ENCODE results near the gene EFHB.
"Not testable (repeated sequence)": the region's sequence is repeated elsewhere in the genome, so short reads cannot be mapped to it uniquely, and the experiment has no call there.

EFHB gene, protein sequence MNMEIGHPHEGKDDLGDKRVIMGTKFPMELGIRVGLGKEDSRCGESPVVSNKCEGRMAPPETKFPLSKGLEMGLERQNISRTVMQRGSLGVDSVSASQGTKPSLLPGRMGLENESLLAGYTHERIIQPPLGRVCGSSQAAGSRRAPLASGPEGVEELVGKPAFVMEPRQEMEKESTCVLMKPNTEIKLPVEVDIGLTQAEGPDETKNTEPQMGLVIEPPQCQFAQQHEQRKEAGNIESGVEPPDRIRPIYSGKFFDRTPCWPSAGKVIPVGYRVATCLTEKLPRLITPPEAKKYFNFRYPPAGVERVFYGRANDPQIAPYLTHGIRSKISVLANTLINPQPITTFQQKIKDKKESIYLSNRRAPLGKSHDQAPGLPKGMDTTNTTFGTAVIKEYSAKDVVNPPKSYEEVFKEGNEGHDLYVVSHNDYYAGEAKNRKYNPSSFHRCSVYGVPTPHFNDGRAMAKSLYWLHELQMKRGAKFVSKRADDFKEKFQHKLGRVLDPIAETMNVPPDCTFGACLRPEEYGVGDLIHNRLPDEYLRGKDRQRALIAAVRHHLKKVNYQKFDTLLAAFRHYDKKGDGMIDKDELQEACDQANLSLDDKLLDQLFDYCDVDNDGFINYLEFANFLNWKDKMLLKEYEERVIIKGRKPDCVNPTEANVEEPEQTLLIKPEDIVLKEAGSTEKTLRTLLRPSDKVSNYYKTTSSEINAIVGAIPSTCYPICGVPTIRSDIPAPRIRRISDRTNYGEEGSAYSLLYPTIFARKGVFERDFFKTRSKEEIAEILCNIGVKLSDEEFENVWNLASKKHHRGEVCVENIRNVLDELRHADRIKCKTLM

DNA sequence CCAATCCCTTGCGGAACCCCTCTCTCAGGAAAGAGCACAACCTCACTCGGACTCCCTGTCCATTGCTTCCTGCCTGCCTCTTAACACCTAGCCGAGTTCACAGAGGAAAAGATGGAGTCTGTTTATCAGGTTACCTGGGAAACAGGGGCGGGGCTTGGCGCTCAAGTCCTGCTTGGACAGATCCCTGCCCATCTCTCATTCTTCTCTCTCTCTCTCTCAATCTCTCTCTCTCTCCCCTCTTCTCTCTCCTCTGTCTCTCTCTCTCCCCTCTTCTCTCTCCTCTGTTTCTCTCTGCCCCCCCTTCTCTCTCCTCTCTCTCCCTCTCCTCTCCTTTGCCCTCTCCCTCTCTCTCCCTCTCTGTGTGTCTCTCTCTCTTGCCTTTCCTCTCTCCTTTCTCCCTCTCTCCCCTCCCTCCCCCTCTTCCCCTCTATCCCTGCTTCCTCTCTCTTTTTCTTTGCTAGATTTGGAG is at the start of gene EFHB:
Gene EFHB, minus strand, starts transcription at position 120 of the 469 bp plus-strand sequence. CDS start 199 bp downstream, outside the sequence.
- no peak for DNase-seq (ENCODE audit: insufficient read length, low spot score)
- FAIRE-seq: no peak

DNA sequence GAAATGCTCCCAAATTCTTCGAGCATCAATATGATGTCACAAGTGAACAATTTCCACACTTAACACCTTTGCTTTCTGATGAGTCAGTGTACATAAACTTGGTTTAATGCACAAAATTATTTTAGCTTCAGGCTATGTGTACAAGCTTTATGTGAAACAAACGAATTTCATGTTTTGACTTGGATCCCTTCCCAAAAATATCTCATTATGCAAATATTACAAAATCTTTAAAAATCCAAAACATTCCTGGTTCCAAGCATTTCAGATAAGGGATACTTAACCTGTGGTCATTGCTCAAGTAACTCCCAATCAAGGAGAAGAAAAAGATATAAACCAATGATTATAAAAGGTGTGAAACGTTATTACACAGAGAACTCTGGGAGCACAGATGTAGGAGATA is 38.0 kb upstream of the EFHB start:
- FAIRE-seq: no peak
- DNase-seq (ENCODE audit: insufficient read length, low spot score): no peak

DNA sequence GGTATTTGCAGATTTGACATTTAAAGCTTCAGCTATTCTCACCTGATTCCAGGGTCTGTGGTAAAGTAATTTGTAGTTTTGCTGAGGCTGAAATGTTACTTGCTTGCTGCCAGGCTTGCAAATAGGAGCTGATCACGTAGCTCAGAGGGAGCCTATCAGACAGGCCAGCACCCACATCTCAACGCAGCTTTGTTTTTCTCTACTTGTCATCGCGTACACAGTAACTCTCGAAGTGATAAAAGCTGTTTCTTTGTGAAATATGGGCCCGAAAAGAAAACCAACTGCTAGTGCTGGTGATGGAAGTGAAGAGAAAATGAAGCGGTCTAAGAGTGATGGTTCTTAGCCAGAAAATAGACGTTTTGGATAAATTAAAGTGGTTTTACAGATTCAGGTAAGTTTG is 36.3 kb upstream of the EFHB start:
- DNase-seq (ENCODE audit: insufficient read length, low spot score) (no peak), FAIRE-seq (no peak)

DNA sequence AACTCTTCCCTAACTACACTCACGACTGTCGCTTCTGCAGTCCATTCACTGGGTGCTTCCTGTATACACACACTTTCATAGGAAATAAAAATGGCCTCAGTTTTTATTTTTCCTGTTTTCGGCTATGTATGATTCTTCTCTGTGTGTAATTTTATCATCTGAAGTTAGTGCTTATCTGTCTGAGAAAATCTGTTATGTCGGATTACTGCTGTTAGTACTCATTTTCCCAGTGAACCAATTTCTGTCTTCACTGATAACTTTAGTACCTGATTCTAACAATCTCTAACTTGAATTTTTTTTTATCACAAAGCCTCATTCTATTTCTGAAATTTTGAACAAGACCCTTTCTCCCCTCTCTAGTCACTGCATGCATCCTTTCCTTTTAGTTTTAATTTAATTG is 33.8 kb upstream of the EFHB start:
- no peak for DNase-seq (ENCODE audit: insufficient read length, low spot score)
- FAIRE-seq: no peak

DNA sequence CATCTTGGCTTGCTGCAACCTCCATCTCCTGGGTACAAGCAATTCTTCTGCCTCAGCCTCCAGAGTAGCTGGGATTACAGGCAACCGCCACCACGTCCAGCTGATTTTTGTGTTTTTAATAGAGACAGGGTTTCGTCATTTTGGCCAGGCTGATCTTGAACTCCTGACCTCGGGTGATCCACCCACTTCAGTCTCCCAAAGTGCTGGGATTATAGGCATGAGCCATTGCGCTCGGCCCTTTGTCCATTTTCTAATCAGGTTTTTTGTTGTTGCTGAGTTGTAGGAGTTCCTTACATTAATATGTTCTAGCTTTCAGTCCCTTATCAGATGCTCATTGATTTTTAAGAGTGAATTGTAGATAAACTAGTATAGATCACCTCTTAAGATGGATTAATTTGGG is 33.2 kb upstream of the EFHB start:
- no peak for DNase-seq (ENCODE audit: insufficient read length, low spot score)
- no peak for FAIRE-seq

DNA sequence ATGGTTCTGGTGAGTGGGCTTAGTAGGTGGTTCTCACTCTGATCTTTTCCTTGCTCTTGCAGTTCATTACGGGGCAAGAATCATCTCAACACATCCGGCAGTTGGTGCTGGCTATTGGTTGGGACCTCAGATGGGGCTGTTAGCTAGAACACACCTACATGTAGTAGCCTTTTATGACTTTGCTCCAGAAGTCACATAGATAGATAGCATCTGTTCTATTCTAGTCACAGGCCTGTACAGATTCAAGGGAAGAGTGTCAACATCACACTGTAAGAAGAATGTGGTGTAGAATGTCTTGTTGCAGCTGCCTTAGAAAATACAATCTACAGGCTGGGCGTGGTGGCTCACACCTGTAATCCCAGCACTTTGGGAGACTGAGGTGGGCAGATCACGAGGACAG is 27.9 kb upstream of the EFHB start:
- no peak for FAIRE-seq

DNA sequence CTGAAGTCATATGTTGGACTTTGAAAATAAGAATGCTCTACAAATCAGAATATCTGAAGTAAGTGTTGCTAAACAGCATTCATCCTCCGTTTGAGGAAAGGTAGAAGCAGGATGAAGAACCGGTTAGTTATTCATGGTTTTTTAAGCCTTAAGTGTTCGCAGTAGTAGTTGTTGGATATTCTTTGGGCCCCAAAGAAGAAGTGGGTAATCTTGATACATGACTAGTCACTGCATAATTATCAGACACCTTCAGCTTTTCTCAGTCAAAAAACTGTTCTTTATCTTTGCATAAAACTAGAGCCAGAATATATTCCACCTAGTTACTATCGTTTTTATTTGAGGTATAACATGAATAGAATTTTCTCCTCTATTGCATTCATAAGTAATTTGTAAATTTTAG is 26.7 kb upstream of the EFHB start:
- DNase-seq (ENCODE audit: insufficient read length, low spot score): no peak
- FAIRE-seq: no peak

More for the DNA sequence above, 27.9 kb upstream of the EFHB start:
- DNase-seq (ENCODE audit: insufficient read length, low spot score): no peak

DNA sequence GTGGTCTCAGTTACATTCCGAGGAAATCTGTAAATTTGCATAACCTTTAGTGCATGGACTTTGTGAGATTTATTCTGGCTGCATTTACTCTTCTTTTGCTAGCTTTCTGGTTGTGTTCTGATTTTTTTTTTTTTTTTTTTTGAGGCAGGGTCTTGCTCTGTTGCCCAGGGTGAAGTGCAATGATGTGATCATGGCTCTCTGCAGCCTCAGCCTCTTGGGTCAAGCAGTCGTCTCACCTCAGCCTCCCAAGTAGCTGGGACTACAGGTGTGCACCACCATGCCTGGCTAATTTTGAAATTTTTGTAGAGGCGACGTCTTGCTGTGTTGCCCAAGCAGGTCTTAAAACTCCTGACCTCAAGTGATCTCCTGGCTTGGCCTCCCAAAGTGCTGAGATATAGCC is 25.5 kb upstream of the EFHB start:
- FAIRE-seq: no peak

DNA sequence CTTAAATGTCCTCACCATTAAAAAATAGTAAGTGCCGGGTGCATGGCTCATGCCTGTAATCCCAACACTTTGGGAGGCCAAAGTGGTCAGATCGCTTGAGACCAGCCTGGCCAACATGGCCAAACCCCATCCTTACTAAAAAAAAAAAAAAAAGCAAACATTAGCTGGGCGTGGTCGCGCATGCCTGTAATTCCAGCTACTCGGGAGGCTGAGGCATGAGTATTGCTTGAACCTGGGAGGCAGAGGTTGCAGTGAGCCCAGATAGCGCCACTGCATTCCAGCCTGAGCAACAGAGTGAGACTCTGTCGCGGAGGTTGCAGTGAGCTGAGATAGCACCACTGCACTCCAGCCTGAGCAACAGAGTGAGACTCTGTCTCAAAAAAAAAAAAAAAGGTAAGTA is 23.3 kb upstream of the EFHB start:
- not testable (repeated sequence) for FAIRE-seq; DNase-seq (ENCODE audit: insufficient read length, low spot score)

More for the DNA sequence above, 25.5 kb upstream of the EFHB start:
- no peak for DNase-seq (ENCODE audit: insufficient read length, low spot score)

DNA sequence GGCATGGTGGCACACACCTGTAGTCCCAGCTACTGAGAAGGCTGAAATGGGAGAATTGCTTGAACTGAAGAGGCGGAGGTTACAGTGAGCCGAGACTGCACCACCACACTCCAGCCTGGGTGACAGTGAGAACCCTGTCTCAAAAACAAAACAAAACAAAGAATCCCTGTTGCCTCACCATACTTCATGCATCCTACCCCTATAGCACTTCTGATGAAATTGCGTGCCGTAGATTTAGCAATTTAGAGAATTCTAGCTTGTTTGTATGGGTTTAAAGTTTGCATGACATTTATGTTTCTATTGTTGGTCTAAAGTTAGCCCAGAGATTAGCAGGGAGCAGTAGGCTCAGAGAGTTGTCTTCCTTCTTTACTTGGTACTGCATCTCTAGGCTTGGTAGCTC is 20.7 kb upstream of the EFHB start:
- FAIRE-seq: no peak
- no peak for DNase-seq (ENCODE audit: insufficient read length, low spot score)

DNA sequence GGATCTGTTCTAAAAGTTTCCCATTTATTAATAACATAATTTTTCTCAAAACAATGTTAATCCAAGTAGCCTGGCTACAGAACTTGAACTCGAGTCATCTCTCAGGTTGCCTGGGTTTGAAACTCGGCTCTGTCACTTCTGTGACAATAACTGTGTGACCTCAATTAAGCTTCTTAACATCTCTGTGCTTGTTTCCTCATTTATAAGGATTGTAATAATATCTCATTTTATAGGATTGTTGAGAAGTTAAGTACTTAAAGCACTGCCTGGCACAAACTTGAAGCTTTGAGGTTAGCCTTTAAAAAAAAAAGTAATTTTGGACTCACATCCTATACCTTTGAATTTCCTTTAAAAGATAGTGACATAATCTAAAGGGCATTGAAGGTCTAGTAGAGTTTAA is 16.3 kb upstream of the EFHB start:
- FAIRE-seq: no peak
- no peak for DNase-seq (ENCODE audit: insufficient read length, low spot score)

DNA sequence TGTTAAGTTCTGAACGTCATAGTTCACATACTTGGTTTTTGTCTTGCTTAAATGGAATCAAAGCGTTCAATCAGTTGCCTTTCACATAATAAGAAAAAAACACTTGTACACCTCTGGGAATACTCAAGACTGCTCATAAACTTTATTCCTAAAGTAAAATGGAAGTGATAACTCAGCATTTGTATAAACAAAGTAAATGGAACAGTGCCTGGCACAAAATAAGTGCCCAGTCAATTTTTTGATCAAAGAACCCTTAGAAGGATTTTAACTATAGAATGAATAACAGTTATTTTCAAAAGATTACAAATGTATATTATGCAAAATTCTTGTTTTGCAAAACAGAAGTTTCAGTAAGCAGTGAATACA is 14.2 kb upstream of the EFHB start:
- DNase-seq (ENCODE audit: insufficient read length, low spot score) (no peak), FAIRE-seq (no peak)

DNA sequence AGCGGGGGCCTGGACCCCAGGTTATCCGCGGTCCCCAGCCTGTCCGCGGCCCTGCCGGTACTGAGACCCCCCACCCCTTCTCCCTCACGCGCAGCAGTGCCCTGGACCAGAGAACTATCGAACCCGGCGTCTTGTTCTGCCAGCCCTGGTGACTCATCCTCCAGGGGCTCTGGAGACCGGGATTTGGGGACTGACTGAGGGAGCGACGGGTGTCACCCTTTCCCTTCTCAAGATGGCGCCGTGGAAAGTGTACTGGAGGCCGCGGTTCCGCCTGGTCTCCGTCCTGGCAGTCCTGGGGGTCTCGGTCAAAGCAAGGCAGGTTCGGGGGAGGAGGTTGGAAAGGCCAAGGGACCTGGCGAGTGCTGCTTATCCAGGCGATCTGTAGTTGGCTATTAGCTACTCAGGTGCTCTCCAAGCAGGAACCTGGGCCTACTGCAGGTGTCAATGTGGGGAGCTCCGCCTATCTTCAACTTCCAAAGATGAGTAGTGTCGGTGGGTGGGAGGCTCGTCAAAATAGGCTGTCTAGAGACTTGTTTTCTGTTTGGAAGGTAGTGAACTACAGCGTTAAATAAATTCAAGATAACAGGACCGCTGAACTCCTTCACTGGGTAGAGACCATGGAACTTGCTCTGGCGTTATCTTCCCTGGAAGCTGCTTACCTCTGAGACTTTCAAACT is 13.7 kb upstream of the EFHB start:
- peak; percentile 76 for FAIRE-seq

DNA sequence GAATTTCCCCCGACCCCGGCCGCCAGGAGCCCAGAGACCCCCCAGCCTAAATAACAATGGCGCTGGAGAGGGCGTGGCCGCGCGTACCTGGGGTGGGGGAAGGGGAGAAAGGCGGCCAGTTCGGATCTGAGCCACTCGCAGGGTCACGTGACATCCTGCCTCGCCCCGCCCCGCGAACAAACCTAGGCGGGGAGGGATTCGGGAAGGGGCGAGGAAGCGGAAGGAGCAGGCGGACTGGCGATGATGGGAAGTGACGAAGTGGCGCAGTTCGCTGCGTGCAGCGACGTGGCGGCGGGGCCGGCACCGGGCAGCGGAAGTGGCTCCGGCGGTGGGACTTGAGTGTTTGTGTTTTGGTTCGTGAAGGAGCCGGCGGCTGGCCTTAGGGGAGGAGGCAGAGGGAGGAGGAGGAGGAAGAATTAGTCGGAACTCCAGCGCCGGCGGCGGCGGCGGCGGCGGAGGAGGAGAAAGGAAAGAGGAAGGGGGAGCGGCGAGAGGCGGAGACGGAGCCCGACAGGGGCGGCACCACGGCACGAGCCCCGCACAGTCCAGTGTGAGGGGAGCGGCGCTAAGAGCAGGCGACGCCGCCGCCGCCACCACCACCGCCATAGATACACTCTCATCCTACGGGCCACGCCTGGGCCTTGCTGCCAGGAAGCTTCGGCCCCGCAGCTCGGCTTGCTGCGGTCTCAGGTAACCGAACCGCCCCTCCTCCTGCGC is 13.0 kb upstream of the EFHB start, which contains the start of gene RAB5A:
Gene RAB5A, plus strand, starts transcription at position 266 of the 717 bp plus-strand sequence. CDS start 3,802 bp downstream, outside the sequence.
- DNase-seq (ENCODE audit: insufficient read length, low spot score) (peak; percentile 87), FAIRE-seq (peak; percentile 99)

More for the DNA sequence above, 13.7 kb upstream of the EFHB start:
- no peak for DNase-seq (ENCODE audit: insufficient read length, low spot score)

DNA sequence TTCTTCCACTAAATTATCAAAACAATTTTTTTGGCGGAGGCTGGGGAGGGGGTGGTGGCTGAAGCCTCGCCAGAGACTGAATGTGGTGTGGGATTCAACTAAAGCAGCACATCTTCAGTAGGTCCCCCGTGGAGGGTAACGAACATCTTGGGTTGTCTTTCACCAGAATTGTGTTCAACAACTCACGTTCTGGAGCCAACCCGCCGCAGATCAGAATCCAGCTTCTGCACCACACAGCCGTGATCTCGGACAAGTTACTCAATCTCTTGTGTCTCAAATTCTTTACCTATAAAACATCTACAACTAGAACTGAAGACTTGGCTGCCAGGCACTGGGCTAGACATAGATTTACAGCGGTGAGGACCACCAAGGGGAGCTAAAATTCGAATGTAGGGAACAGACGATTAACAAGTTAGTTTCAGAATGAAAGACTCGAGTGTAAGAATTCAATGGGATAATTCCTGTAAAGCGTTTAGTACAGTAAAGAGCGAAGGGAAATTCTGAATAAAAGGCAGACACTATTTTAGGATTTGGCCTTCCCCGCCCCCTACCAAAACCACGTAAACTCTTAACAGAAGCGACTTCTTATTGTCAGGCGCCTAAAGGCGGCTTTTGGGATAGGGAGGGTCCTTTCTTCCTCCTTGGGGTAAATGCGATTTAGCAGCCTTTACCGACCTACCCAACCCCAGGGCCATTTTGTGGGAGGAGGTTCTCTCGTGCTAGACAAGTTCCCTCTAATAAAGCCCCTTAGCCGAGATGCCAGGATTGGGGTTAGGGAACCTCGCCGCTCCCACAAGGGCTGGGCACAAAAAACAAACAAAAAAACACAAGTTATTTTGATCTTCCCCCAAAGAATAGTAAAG is 12.2 kb upstream of the EFHB start:
- no peak for FAIRE-seq
- no peak for DNase-seq (ENCODE audit: insufficient read length, low spot score)

DNA sequence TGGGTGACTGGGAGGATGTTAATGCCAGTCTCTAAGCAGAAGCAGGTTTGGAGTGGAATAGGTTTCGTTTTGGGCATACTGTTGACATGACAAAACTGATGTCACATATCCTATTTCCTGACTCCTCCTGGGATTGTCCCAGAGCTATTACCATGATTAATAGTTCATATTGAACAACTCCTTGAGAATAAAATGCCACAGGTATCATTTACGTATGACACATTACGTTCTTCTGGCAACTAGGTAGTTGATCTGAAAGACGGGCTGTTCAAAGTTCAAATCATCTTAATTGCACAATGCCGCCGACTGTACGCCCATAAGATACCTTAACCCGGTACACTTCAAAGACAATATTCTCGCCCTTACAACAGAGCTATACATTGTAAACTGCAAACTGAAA is 11.5 kb upstream of the EFHB start:
- FAIRE-seq (no peak), DNase-seq (ENCODE audit: insufficient read length, low spot score) (no peak)

DNA sequence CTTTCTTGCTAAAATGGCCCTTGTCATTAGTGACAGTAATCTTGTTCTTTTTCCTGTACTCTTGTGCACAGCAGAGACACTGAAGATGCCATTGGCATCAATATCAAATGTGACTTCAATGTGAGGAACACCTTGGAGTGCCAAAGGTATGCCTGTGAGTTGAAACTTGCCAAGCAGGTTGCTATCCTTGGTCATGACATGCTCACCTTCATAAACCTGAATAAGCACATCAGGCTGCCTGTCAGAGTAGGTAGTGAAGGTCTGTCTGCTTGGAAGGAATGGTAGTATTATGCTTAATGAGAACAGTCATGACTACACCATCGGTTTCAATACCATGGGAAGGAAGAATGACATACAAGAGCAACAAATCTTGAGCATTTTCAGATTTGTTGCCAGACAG is 6.6 kb upstream of the EFHB start:
- DNase-seq (ENCODE audit: insufficient read length, low spot score) (no peak), FAIRE-seq (no peak)

DNA sequence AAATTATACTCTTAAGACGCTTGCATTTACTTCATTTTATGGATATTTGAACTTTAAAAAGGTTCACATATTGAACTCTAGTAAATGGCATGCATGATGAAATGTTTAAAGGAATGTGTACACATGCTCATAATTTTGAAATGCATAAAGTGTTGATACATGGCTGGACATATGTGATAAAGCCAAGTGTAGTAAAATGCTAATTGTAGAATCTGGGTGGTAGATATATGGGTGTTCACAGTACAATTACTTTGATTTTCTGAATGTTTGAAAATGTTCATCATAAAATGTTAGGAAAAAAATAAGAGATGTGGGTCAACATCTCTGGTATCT is 4.2 kb upstream of the EFHB start:
- no peak for FAIRE-seq
- no peak for DNase-seq (ENCODE audit: insufficient read length, low spot score)

DNA sequence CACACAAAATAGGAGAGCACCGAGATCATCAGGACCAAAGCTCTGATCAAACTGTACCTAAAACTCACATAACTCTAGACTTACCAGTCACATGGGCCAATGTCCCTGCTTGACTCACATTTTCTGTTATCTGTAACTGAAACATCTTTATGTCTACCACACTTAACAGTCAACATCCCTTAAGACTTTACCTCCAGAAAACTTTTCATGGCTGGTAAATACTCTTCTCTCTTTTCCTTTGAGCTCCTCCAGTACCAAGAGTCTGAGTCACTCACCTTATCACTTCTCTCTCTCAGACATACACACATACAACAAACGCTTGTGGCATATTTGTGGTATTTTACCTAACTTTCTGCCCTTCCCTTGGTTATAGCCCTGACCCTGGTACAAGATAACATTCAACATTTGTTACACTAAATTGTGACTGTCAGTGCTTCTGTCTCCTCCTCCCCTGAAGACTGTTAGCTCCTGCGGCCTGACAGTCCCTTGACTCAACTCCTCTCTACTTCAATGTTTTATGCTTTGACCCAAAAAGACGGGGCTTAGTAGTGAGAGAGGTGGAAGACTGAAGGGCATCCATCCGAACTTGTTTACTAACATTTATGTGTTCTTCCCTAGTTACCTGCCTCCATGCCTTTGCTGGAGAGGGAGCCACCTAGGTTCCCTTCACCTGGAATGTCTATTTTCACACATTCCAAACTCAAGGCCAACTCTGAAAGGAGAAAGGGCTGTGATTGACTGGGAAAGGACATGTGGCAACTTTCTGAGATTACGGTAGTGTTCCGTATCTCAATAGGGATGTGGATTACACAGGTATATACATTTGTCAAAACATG is 3.7 kb upstream of the EFHB start:
- no peak for FAIRE-seq
- no peak for DNase-seq (ENCODE audit: insufficient read length, low spot score)

All from GM19239 (cell line).